ENCODE results near the gene OPCML.

The OPCML gene

DNA sequence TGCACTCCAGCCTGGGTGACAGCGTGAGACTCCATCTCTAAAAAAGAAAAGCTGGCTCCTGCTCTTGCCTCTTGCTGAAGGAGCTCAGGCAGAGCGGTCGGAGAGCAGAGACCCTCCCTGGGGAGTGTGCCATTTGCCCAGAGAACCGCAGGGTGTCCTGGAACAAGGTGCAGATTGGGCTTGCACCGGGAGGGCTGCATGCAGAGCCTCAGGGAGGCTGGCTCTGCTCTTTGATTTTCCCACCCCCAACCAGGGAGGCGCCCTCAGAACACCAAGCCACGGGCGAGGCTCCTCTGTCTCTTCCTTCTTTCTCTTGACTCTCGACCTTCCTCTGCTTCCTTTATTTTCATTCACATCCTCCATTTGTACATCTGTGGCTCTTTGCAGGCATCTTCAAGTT, 889.1 kb downstream of the OPCML start:
- H4K20me1 ChIP-seq (ENCODE audit: insufficient read depth, low read length) = no peaks in the 10 kb centered on the region
- H3K27me3 ChIP-seq (ENCODE audit: insufficient read depth, low read length) = no peaks in the 10 kb centered on the region
- H3K27ac ChIP-seq (ENCODE audit: low read depth, low read length, poor library complexity, severe bottlenecking) = no peak overlapping the region
- H3K9ac ChIP-seq (ENCODE audit: low read length) = no peak overlapping the region
- no peaks in the 10 kb centered on the region for H3K36me3 ChIP-seq (ENCODE audit: insufficient read depth, low read length)
- H3K4me2 ChIP-seq (ENCODE audit: low read length) = no peak overlapping the region
- H3F3A ChIP-seq (ENCODE audit: insufficient read depth, low read length) = no peaks in the 10 kb centered on the region
- H3K4me3 ChIP-seq (ENCODE audit: low read depth, low read length, poor library complexity, severe bottlenecking) = no peak overlapping the region
- no peaks in the 10 kb centered on the region for H3K9me3 ChIP-seq (ENCODE audit: low read length)
- H2AFZ ChIP-seq (ENCODE audit: low read length) = no peak overlapping the region
- H3K4me1 ChIP-seq (ENCODE audit: insufficient read depth, low read length, severe bottlenecking) = no peaks in the 10 kb centered on the region
- no peak for TF ChIP-seq EZH2 (IDR thresholded peaks at IDR 0.05; ENCODE audit: borderline replicate concordance, low read length)
- TF ChIP-seq, protein P1, sequence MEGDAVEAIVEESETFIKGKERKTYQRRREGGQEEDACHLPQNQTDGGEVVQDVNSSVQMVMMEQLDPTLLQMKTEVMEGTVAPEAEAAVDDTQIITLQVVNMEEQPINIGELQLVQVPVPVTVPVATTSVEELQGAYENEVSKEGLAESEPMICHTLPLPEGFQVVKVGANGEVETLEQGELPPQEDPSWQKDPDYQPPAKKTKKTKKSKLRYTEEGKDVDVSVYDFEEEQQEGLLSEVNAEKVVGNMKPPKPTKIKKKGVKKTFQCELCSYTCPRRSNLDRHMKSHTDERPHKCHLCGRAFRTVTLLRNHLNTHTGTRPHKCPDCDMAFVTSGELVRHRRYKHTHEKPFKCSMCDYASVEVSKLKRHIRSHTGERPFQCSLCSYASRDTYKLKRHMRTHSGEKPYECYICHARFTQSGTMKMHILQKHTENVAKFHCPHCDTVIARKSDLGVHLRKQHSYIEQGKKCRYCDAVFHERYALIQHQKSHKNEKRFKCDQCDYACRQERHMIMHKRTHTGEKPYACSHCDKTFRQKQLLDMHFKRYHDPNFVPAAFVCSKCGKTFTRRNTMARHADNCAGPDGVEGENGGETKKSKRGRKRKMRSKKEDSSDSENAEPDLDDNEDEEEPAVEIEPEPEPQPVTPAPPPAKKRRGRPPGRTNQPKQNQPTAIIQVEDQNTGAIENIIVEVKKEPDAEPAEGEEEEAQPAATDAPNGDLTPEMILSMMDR (IDR thresholded peaks at IDR 0.05; ENCODE audit: low read length) = no peak
- no peaks in the 10 kb centered on the region for H3K79me2 ChIP-seq (ENCODE audit: insufficient read depth, low read length)
- H3K9me2 ChIP-seq (ENCODE audit: low read depth, low read length) = no peaks in the 10 kb centered on the region

DNA sequence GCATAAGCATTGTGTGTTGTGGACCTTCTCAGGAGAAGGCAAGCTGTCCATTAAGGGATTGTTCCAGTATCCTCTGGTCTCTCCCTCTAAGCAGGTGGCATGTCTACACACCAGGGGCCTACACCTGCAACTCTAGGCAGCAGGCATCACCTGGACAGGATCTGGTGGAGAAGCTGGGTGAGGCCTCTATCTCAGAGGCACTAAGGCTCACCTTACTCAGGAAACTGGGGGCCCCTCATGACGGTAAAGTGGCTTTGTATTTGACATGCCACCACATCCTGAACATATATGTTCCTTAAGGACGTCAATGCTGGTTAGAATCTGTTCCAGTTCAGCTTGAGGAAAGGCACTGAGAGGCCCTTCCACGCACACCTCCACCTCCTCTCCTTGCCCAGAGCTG, 891.3 kb downstream of the OPCML start:
- Histone ChIP-seq H3K27me3 (ENCODE audit: insufficient read depth, low read length) (no peaks in the 10 kb centered on the region), H4K20me1 (ENCODE audit: insufficient read depth, low read length) (no peaks in the 10 kb centered on the region)

DNA sequence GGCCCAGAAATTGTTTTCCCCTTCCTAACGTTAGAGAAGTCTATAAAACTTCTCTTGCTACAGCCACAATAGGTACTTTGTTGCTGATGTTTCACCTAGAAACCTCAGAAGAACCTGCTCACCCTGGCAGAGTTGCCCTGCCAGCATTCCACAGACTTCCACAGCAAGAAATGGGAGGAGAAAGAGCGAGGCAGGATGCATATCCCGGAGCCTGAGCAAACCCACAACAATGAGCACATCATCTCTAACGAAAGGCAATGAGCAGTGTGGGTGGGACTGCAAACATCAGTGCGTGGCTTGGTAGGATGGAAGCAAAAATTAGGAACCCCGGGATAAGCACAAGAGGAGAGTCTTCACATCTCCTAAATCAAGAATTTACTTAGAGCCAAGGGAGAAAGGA, 892.3 kb downstream of the OPCML start:
- H3K27ac ChIP-seq (ENCODE audit: low read depth, low read length, poor library complexity, severe bottlenecking) = no peak overlapping the region
- no peak overlapping the region for H3K4me2 ChIP-seq (ENCODE audit: low read length)
- H3K9me3 ChIP-seq (ENCODE audit: low read length) = no peaks in the 10 kb centered on the region
- H3K36me3 ChIP-seq (ENCODE audit: insufficient read depth, low read length) = no peaks in the 10 kb centered on the region
- TF ChIP-seq, protein P1 (IDR thresholded peaks at IDR 0.05; ENCODE audit: low read length) = no peak
- no peak for TF ChIP-seq EZH2 (IDR thresholded peaks at IDR 0.05; ENCODE audit: borderline replicate concordance, low read length)
- no peaks in the 10 kb centered on the region for H3K9me2 ChIP-seq (ENCODE audit: low read depth, low read length)
- no peaks in the 10 kb centered on the region for H3K79me2 ChIP-seq (ENCODE audit: insufficient read depth, low read length)
- no peaks in the 10 kb centered on the region for H3K27me3 ChIP-seq (ENCODE audit: insufficient read depth, low read length)
- H3K9ac ChIP-seq (ENCODE audit: low read length) = no peak overlapping the region
- no peaks in the 10 kb centered on the region for H3K4me1 ChIP-seq (ENCODE audit: insufficient read depth, low read length, severe bottlenecking)
- no peaks in the 10 kb centered on the region for H4K20me1 ChIP-seq (ENCODE audit: insufficient read depth, low read length)
- no peak overlapping the region for H2AFZ ChIP-seq (ENCODE audit: low read length)
- H3K4me3 ChIP-seq (ENCODE audit: low read depth, low read length, poor library complexity, severe bottlenecking) = no peak overlapping the region
- H3F3A ChIP-seq (ENCODE audit: insufficient read depth, low read length) = no peaks in the 10 kb centered on the region

More for the DNA sequence above, 891.3 kb downstream of the OPCML start:
- Histone ChIP-seq H3K4me2 (ENCODE audit: low read length) (no peak overlapping the region), H3K9me2 (ENCODE audit: low read depth, low read length) (no peaks in the 10 kb centered on the region), H3K79me2 (ENCODE audit: insufficient read depth, low read length) (no peaks in the 10 kb centered on the region), H3K9ac (ENCODE audit: low read length) (no peak overlapping the region), H3K9me3 (ENCODE audit: low read length) (no peaks in the 10 kb centered on the region), H3K36me3 (ENCODE audit: insufficient read depth, low read length) (no peaks in the 10 kb centered on the region), H3K4me3 (ENCODE audit: low read depth, low read length, poor library complexity, severe bottlenecking) (no peak overlapping the region), H3K4me1 (ENCODE audit: insufficient read depth, low read length, severe bottlenecking) (no peaks in the 10 kb centered on the region), H3F3A (ENCODE audit: insufficient read depth, low read length) (no peaks in the 10 kb centered on the region), H2AFZ (ENCODE audit: low read length) (no peak overlapping the region), H3K27ac (ENCODE audit: low read depth, low read length, poor library complexity, severe bottlenecking) (no peak overlapping the region)
- no peak for TF ChIP-seq EZH2 (IDR thresholded peaks at IDR 0.05; ENCODE audit: borderline replicate concordance, low read length)
- TF ChIP-seq, protein P1 (IDR thresholded peaks at IDR 0.05; ENCODE audit: low read length) = no peak

Data from OCI-LY1 (cell line).